HEK293 (cell line): ENCODE data around the gene CDH11.

Experiments used
- ATF2 ChIP-seq: fragments of 450-650 bp; formaldehyde crosslinking; IDR thresholded peaks from 2 replicates; pipeline ENCODE4 v1.5.1; 2016; ENCODE audit warnings: missing biosample characterization, missing genetic modification characterization, low read depth
- CTCF ChIP-seq: fragments of 450-650 bp; formaldehyde crosslinking; IDR thresholded peaks from 2 replicates; pipeline ENCODE4 v1.5.1; 2016; ENCODE audit warnings: missing biosample characterization, missing genetic modification characterization
- KLF8 ChIP-seq: fragments of 450-650 bp; formaldehyde crosslinking; IDR thresholded peaks from 2 replicates; pipeline ENCODE4 v1.5.1; 2016; ENCODE audit warnings: missing biosample characterization, missing genetic modification characterization
- REST ChIP-seq: fragments of 450-650 bp; formaldehyde crosslinking; IDR thresholded peaks from 2 replicates; pipeline ENCODE4 v1.5.1; 2016; ENCODE audit warnings: missing biosample characterization, missing genetic modification characterization
- SETDB1 ChIP-seq: IDR thresholded peaks from one replicate; pipeline ENCODE4 v1.6.1; 2017; ENCODE audit warnings: mild to moderate bottlenecking, low read length, moderate library complexity, mixed read lengths; ENCODE audit not compliant: insufficient read length
- ZFHX2 ChIP-seq: fragments of 450-650 bp; formaldehyde crosslinking; conservative IDR thresholded peaks from 2 replicates; pipeline ENCODE4 v1.5.1; 2016; ENCODE audit warnings: missing biosample characterization, missing genetic modification characterization
- ZNF18 ChIP-seq: fragments of 450-650 bp; formaldehyde crosslinking; IDR thresholded peaks from 2 replicates; pipeline ENCODE4 v1.5.1; 2016; ENCODE audit warnings: missing biosample characterization, missing genetic modification characterization
- ZNF391 ChIP-seq: fragments of 450-650 bp; formaldehyde crosslinking; IDR thresholded peaks from 2 replicates; pipeline ENCODE4 v1.5.1; 2016; ENCODE audit warnings: low read depth, missing biosample characterization, missing genetic modification characterization, borderline replicate concordance
- ZNF518A ChIP-seq: fragments of 450-650 bp; formaldehyde crosslinking; conservative IDR thresholded peaks from 2 replicates; pipeline ENCODE4 v1.5.1; 2016; ENCODE audit warnings: low read depth, missing biosample characterization, missing genetic modification characterization
- ZNF549 ChIP-seq: fragments of 450-650 bp; IDR thresholded peaks from 2 replicates; pipeline ENCODE4 v1.5.1; 2018; ENCODE audit warnings: missing biosample characterization, missing genetic modification characterization, mild to moderate bottlenecking, inconsistent platforms, moderate library complexity
- ZNF561 ChIP-seq: fragments of 450-650 bp; IDR thresholded peaks from 2 replicates; pipeline ENCODE4 v1.5.1; 2018; ENCODE audit warnings: missing biosample characterization, missing genetic modification characterization, borderline replicate concordance
- ZNF580 ChIP-seq: fragments of 450-650 bp; formaldehyde crosslinking; IDR thresholded peaks from 2 replicates; pipeline ENCODE4 v1.5.1; 2016; ENCODE audit warnings: missing biosample characterization, missing genetic modification characterization
- ZNF645 ChIP-seq: fragments of 450-650 bp; formaldehyde crosslinking; IDR thresholded peaks from 2 replicates; pipeline ENCODE4; 2016; ENCODE audit warnings: missing biosample characterization, missing genetic modification characterization
- ZNF791 ChIP-seq: fragments of 450-650 bp; formaldehyde crosslinking; IDR thresholded peaks from 2 replicates; pipeline ENCODE4 v1.5.1; 2016; ENCODE audit warnings: missing biosample characterization, missing genetic modification characterization

- TF ChIP-seq CTCF = no peak
- no peak for TF ChIP-seq ZNF561 (tag by site-specific recombination)
- TF ChIP-seq KLF8 (tag by site-specific recombination) = no peak
- no peak for TF ChIP-seq REST (tag by site-specific recombination)
- TF ChIP-seq ZNF391 (tag by site-specific recombination) = no peak
- TF ChIP-seq ZNF518A (tag by site-specific recombination) = no peak
- TF ChIP-seq ZNF580 = no peak
- TF ChIP-seq ATF2 (tag by site-specific recombination) = no peak
- TF ChIP-seq ZNF791 (tag by site-specific recombination) = no peak
- no peak for TF ChIP-seq ZFHX2 (tag by site-specific recombination)
- TF ChIP-seq ZNF549 (tag by site-specific recombination) = no peak
- TF ChIP-seq ZNF18 = no peak
- no peak for TF ChIP-seq SETDB1
- TF ChIP-seq ZNF645 (tag by site-specific recombination) = no peak
Measured at GRCh38 chr16:65118871-65119270, 3.0 kb downstream of the CDH11 start.
